Endothelial cell of umbilical vein (primary cell): ENCODE measurements around the gene MGP.

Experiments
- EZH2 ChIP-seq: IDR thresholded peaks from 2 replicates; pipeline ENCODE4 v1.6.1; 2012; ENCODE audit warnings: borderline replicate concordance, low read depth, mild to moderate bottlenecking, moderate library complexity, low read length, inconsistent platforms; ENCODE audit not compliant: severe bottlenecking
- FOS ChIP-seq: IDR thresholded peaks from 2 replicates; pipeline ENCODE4 v1.6.1; 2011; ENCODE audit warnings: mild to moderate bottlenecking, low read length, moderate library complexity, borderline replicate concordance; ENCODE audit not compliant: insufficient read depth
- GATA2 ChIP-seq: IDR thresholded peaks from 2 replicates; pipeline ENCODE4 v1.7.0; 2011; ENCODE audit warnings: low read depth, mild to moderate bottlenecking, moderate library complexity, mixed read lengths, low read length; ENCODE audit not compliant: insufficient read length, insufficient read depth
- JUN ChIP-seq: IDR thresholded peaks from 2 replicates; pipeline ENCODE4 v1.6.1; 2011; ENCODE audit warnings: borderline replicate concordance, low read depth; ENCODE audit not compliant: insufficient read length, insufficient read depth
- MYC ChIP-seq: IDR thresholded peaks from one replicate; pipeline ENCODE4 v1.6.1; 2011; ENCODE audit warnings: mild to moderate bottlenecking, low read depth, low read length
- POLR2A ChIP-seq: IDR thresholded peaks from 2 replicates; pipeline ENCODE4 v1.6.1; 2012; ENCODE audit warnings: low read depth, mild to moderate bottlenecking, control low read depth, low read length
- POLR2AphosphoS5 ChIP-seq: IDR thresholded peaks from 2 replicates; pipeline ENCODE4 v1.6.1; 2012; ENCODE audit warnings: low read depth, mild to moderate bottlenecking, control low read depth, low read length, moderate library complexity; ENCODE audit not compliant: insufficient read depth
- TF ChIP-seq, protein P1 (sequence below), 2 donors: IDR thresholded peaks; 1 replicate in 1 of 2; 2 replicates in 1 of 2; pipeline ENCODE4 v1.5.1; 2011; ENCODE audit warnings: low read length in 2 of 2, mild to moderate bottlenecking in 2 of 2, moderate library complexity in 2 of 2, control low read depth in 1 of 2, inconsistent platforms in 1 of 2, low read depth in 1 of 2; ENCODE audit not compliant: insufficient read depth in 1 of 2; ENCODE audit errors: extremely low read depth in 1 of 2
- TF ChIP-seq, protein P2 (sequence below): IDR thresholded peaks from 2 replicates; pipeline ENCODE4 v1.6.1; 2011; ENCODE audit not compliant: insufficient read depth, insufficient read length

DNA sequence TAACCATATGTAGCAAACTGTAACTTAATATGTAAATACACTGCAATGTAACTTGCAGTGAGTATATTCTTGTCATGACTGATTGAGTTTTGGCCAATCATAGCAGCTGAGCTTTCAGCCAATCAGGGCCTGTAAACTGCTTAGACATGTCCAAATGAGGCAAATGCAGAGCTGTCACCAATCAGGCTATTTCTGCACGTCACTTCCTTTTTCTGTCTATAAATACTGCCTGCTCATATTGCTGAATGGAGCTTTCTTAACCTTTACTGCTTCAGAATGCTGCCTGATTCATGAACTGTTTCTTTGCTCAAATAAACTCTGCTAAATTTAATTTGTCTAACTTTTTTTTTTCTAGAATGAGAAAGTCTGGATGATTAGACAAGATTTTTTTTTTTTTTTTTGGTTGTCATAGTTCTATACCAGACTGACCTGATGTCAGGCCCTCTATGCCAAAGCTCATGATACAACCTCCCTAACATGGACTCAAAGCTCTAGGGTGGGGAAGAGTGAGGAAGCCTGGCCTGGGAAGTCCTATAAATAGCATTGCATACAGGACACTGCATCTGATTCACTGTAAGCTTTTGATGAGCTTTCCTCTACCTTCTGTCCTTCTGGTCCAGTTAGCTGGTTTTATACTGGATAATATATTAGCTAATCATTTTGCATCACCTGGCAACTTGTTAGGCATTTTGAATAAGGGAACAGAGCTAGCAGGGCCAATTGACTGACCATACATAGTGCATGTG is 12.0 kb downstream of the MGP start:
- TF ChIP-seq, protein P1, sequence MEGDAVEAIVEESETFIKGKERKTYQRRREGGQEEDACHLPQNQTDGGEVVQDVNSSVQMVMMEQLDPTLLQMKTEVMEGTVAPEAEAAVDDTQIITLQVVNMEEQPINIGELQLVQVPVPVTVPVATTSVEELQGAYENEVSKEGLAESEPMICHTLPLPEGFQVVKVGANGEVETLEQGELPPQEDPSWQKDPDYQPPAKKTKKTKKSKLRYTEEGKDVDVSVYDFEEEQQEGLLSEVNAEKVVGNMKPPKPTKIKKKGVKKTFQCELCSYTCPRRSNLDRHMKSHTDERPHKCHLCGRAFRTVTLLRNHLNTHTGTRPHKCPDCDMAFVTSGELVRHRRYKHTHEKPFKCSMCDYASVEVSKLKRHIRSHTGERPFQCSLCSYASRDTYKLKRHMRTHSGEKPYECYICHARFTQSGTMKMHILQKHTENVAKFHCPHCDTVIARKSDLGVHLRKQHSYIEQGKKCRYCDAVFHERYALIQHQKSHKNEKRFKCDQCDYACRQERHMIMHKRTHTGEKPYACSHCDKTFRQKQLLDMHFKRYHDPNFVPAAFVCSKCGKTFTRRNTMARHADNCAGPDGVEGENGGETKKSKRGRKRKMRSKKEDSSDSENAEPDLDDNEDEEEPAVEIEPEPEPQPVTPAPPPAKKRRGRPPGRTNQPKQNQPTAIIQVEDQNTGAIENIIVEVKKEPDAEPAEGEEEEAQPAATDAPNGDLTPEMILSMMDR (IDR thresholded peaks at IDR 0.05; ENCODE audit: extremely low read depth in 1 of 2, insufficient read depth in 1 of 2, low read depth in 1 of 2, low read length in 2 of 2), result no peak
- TF ChIP-seq POLR2A (no peak), POLR2AphosphoS5 (no peak), GATA2 (no peak), EZH2 (no peak), FOS (no peak), JUN (no peak), MYC (no peak)
- TF ChIP-seq, protein P2, sequence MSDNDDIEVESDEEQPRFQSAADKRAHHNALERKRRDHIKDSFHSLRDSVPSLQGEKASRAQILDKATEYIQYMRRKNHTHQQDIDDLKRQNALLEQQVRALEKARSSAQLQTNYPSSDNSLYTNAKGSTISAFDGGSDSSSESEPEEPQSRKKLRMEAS, result no peak
